Pancreas (tissue), 10 donors: ENCODE measurements around the gene FAM221B. TPM values are rescaled to one million over a fixed set of nuclear protein-coding genes. Genes with fewer than 3 reads are reported as not detected.

Experiments used
- ATAC-seq, 4 donors: fragments of 200-7000 bp; cut with Tn5 transposase; one replicate each; pipeline versions ENCODE4 v1.8.0 to v1.9.1; 2020; ENCODE audit warnings: mild to moderate bottlenecking in 4 of 4, moderate library complexity in 4 of 4
- DNase-seq, 6 donors: peaks; one replicate each; pipeline ENCODE4 v3.0.0-alpha.2; 2020
- FAIRE-seq: peaks from 2 replicates; lab custom pipeline; 2012; peaks lifted over from hg19 to GRCh38; lab: Jason Lieb, UNC
- H3K27ac ChIP-seq, 4 donors: fragments of 200-600 bp; sonication (generic); 1 replicate in 3 of 4; 2 replicates in 1 of 4; pipeline versions ENCODE4 v1.5.0 to v1.8.0; 2020
- H3K27me3 ChIP-seq, 4 donors: fragments of 200-600 bp; one replicate each; pipeline ENCODE4 v1.8.0; 2021
- H3K36me3 ChIP-seq, 3 donors: fragments of 200-600 bp; sonication (generic) in 1 of 3; one replicate each; pipeline versions ENCODE4 v1.5.0 to v1.8.0; 2020 to 2021
- H3K4me1 ChIP-seq, 3 donors: fragments of 200-600 bp; one replicate each; pipeline ENCODE4 v1.8.0; 2021
- H3K4me3 ChIP-seq, 4 donors: fragments of 200-600 bp; sonication (generic) in 2 of 4; one replicate each; pipeline versions ENCODE4 v1.5.0 to v1.8.0; 2020 to 2021
- H3K9me3 ChIP-seq, 4 donors: fragments of 200-600 bp; one replicate each; pipeline ENCODE4 v1.8.0; 2021
- CTCF ChIP-seq, 4 donors: fragments of 200-600 bp; sonication (generic) in 3 of 4; IDR thresholded peaks; one replicate each; pipeline versions ENCODE4 v1.5.0 to v1.8.0; 2021; ENCODE audit warnings: antibody characterized with exemption in 4 of 4
- WGBS, 2 donors: extraction: QIAGEN DNeasy Blood & Tissue Kit; methylation state at CpG; one replicate each; pipeline ENCODE4 v1.1.7; 2013; 5-methylcytosine and 5-hydroxymethylcytosine counted together
- intact Hi-C, 3 donors: fragments of 100-400 bp; cut with DNase I; formaldehyde crosslinking; loops; one replicate each; pipeline versions ENCODE4 v1.11.1 to v1.14.2; 2022
- polyA plus RNA-seq, 2 donors: library from polyadenylated mRNA; stranded (reverse); fragments of 200-250 nt; gene quantifications; one replicate each; pipeline ENCODE4 v1.2.3, GENCODE V29; 2013
- total RNA-seq, 6 donors: library from RNA; stranded (reverse); fragmentation: NEBNext Ultra II Directional in 4 of 6; extraction: Animal tissue kit (Norgen Biotek cat#: 25700) in 4 of 6; gene quantifications; one replicate each; pipeline versions ENCODE4 v1.2.1 to v1.2.4, GENCODE V29; 2021 to 2023
- donor health status: healthy with polysubstance abuse.
- donor health status: DM: no; HTN: no; CAD: no; lungs with moderate emphysema.
- donor health status: DM: no; HTN: no; CAD: no.
- donor health status: control.
- donor health status: control.
- donor health status: Bipolar disorder and iron deficiency.
- donor health status: DM: yes; HTN: yes; CAD: no.
- donor health status: DM: no; HTN: no; CAD: no.
- donor health status: DM: no; HTN: no; CAD: no.
- donor health status: DM: yes; HTN: yes; CAD: no.

The FAM221B gene
- total and polyA plus RNA-seq, 8 donors: 0.11 TPM; not detected in 7

- Histone ChIP-seq H3K4me3 (no peak overlapping the region), H3K27ac (no peak overlapping the region), H3K36me3 (peaks cover 0 to 10% (median 0%) of the 10 kb centered on the region in 3 donors), H3K9me3 (no peaks in the 10 kb centered on the region), H3K27me3 (no peaks in the 10 kb centered on the region), H3K4me1 (peaks cover 0 to 13% (median 0%) of the 10 kb centered on the region in 3 donors)
- no peak for TF ChIP-seq CTCF (IDR thresholded peaks at IDR 0.05)
- intact Hi-C loops: no loop called here
- ATAC-seq (no peak), FAIRE-seq (no peak), DNase-seq (no peak)
- WGBS, 2 donors: 83 to 90% methylated on average over 3 of the region's 3 CpGs
Observed at GRCh38 chr9:35842795-35843194, 14.3 kb upstream of the FAM221B start.

GRCh38 chr9:35842020-35842745, 13.7 kb upstream of the FAM221B start:
- Histone ChIP-seq H3K4me3 (no peak overlapping the region), H3K27ac (no peak overlapping the region), H3K36me3 (peaks cover 0 to 4% (median 0%) of the 10 kb centered on the region in 3 donors), H3K27me3 (no peaks in the 10 kb centered on the region), H3K9me3 (no peaks in the 10 kb centered on the region), H3K4me1 (peaks cover 0 to 13% (median 0%) of the 10 kb centered on the region in 3 donors)
- no peak for DNase-seq
- no peak for ATAC-seq
- intact Hi-C loops: no loop called here
- 91 to 94% methylated on average over 17 of the region's 17 CpGs for WGBS, 2 donors
- TF ChIP-seq CTCF (IDR thresholded peaks at IDR 0.05): no peak
- no peak for FAIRE-seq

GRCh38 chr9:35841645-35841900, 13.0 kb upstream of the FAM221B start:
- ATAC-seq (no peak), FAIRE-seq (no peak), DNase-seq (no peak)
- no peak overlapping the region for H3K4me3 ChIP-seq
- intact Hi-C loops: no loop called here
- WGBS, 2 donors: 82 to 83% methylated on average over 5 of the region's 5 CpGs
- H3K27ac ChIP-seq: no peak overlapping the region
- no peaks in the 10 kb centered on the region for H3K27me3 ChIP-seq
- no peaks in the 10 kb centered on the region for H3K36me3 ChIP-seq
- no peak for TF ChIP-seq CTCF (IDR thresholded peaks at IDR 0.05)
- H3K4me1 ChIP-seq: peaks cover 0 to 13% (median 0%) of the 10 kb centered on the region in 3 donors
- no peaks in the 10 kb centered on the region for H3K9me3 ChIP-seq

- Histone ChIP-seq H3K27ac (no peak overlapping the region), H3K4me3 (no peak overlapping the region), H3K4me1 (peaks cover 0 to 13% (median 0%) of the 10 kb centered on the region in 3 donors), H3K9me3 (no peaks in the 10 kb centered on the region), H3K27me3 (no peaks in the 10 kb centered on the region), H3K36me3 (no peaks in the 10 kb centered on the region)
- 91% methylated on average over 15 of the region's 15 CpGs for WGBS, 2 donors
- TF ChIP-seq CTCF (IDR thresholded peaks at IDR 0.05): no peak
- FAIRE-seq: no peak
- intact Hi-C loops: no loop called here
- no peak for ATAC-seq
- no peak for DNase-seq
Observed at GRCh38 chr9:35840881-35841644, 12.5 kb upstream of the FAM221B start.

GRCh38 chr9:35839926-35840325, 11.4 kb upstream of the FAM221B start:
- Histone ChIP-seq H3K9me3 (no peaks in the 10 kb centered on the region), H3K4me3 (no peak overlapping the region), H3K4me1 (peaks cover 0 to 12% (median 0%) of the 10 kb centered on the region in 3 donors), H3K27me3 (no peaks in the 10 kb centered on the region), H3K36me3 (no peaks in the 10 kb centered on the region), H3K27ac (no peak overlapping the region)
- intact Hi-C loops: no loop called here
- FAIRE-seq (no peak), ATAC-seq (no peak), DNase-seq (no peak)
- no peak for TF ChIP-seq CTCF (IDR thresholded peaks at IDR 0.05)
- WGBS, 2 donors: 88 to 94% methylated on average over 5 of the region's 5 CpGs
